Uterus (tissue), 2 donors: Measurements from ENCODE around the gene NHLRC2.

Source experiments
- CTCF ChIP-seq, 4 experiments: fragments of 200-600 bp in 2 of 4; fragments of 450-650 bp in 2 of 4; sonication (generic) in 2 of 4; IDR thresholded peaks; one replicate each; pipeline ENCODE4 v1.5.1; 2016 to 2019; ENCODE audit warnings: antibody characterized with exemption in 4 of 4, mild to moderate bottlenecking in 2 of 4, moderate library complexity in 1 of 4
- POLR2A ChIP-seq, 2 donors: fragments of 450-650 bp; IDR thresholded peaks; one replicate each; pipeline ENCODE4 v1.6.1; 2016; ENCODE audit warnings: antibody characterized with exemption in 2 of 2, mild to moderate bottlenecking in 1 of 2, moderate library complexity in 1 of 2

- no peak for TF ChIP-seq POLR2A (IDR thresholded peaks at IDR 0.05)
- no peak for TF ChIP-seq CTCF (IDR thresholded peaks at IDR 0.05)
Observed at GRCh38 chr10:113959383-113959760, 104.9 kb downstream of the NHLRC2 start.
